IMR-90 (cell line): ENCODE data around the gene LPIN1. TPM values are rescaled to one million over a fixed set of nuclear protein-coding genes. Genes with fewer than 3 reads are reported as not detected.

Source experiments
- ATAC-seq: fragments of 200-7000 bp; cut with Tn5 transposase; 2 replicates; pipeline ENCODE4 v1.9.1; 2020; ENCODE audit warnings: low read depth, mild to moderate bottlenecking, moderate library complexity
- BruUV-seq: library from RNA; stranded (reverse); fragments of 400-500 nt; replicated peaks from 2 replicates; lab custom pipeline; 2021; lab: Mats Ljungman, UMichigan
- CTCF ChIA-PET: fragments of 300-600 bp; formaldehyde crosslinking; extraction: SDS; loops from one replicate; lab custom pipeline; 2021; ENCODE audit warnings: antibody characterized with exemption; lab: Yijun Ruan, JAX
- POLR2A ChIA-PET: fragments of 300-600 bp; sonication (Branson Sonifier 250); formaldehyde crosslinking; loops from one replicate; lab custom pipeline; 2022; ENCODE audit warnings: antibody characterized with exemption; ENCODE audit not compliant: unreplicated experiment; lab: Charles Lee
- DNase-seq: peaks from one replicate; pipeline ENCODE4 v3.0.0; 2013
- H2AFZ ChIP-seq: replicated peaks from 2 replicates; pipeline ENCODE3; 2013; ENCODE audit warnings: low read length, mild to moderate bottlenecking; ENCODE audit not compliant: poor library complexity
- H2AK5ac ChIP-seq: 2 replicates; pipeline ENCODE4 v1.6.1; 2013; ENCODE audit warnings: low read depth, low read length, inconsistent platforms
- H2AK9ac ChIP-seq: replicated peaks from 2 replicates; pipeline ENCODE3; 2013; ENCODE audit warnings: mild to moderate bottlenecking, low read depth, low read length, moderate library complexity; ENCODE audit not compliant: poor library complexity
- H2BK120ac ChIP-seq: 2 replicates; pipeline ENCODE4 v1.6.1; 2013; ENCODE audit warnings: low read depth, low read length, inconsistent platforms
- H2BK15ac ChIP-seq: 3 replicates; pipeline ENCODE4 v1.6.1; 2013; ENCODE audit warnings: low read depth, low read length, inconsistent platforms
- H2BK20ac ChIP-seq: 2 replicates; pipeline ENCODE4 v1.6.1; 2013; ENCODE audit warnings: low read depth, mild to moderate bottlenecking, inconsistent platforms, low read length, moderate library complexity
- H2BK5ac ChIP-seq: 2 replicates; pipeline ENCODE4 v1.6.1; 2013; ENCODE audit warnings: mild to moderate bottlenecking, low read depth, low read length, inconsistent platforms; ENCODE audit not compliant: poor library complexity, severe bottlenecking
- H3K14ac ChIP-seq: replicated peaks from 2 replicates; pipeline ENCODE4 v1.6.1; 2013; ENCODE audit warnings: low read depth, low read length, inconsistent platforms
- H3K18ac ChIP-seq: 2 replicates; pipeline ENCODE4 v1.6.1; 2013; ENCODE audit warnings: low read depth, low read length, control low read depth
- H3K23ac ChIP-seq: 2 replicates; pipeline ENCODE4 v1.6.1; 2013; ENCODE audit warnings: low read depth, low read length, inconsistent platforms
- H3K27ac ChIP-seq: 2 replicates; pipeline ENCODE4 v1.5.1; 2013; ENCODE audit warnings: mild to moderate bottlenecking, control low read depth, low read length; ENCODE audit not compliant: insufficient read depth
- H3K27me3 ChIP-seq: 2 replicates; pipeline ENCODE4 v1.6.1; 2013; ENCODE audit warnings: low read length; ENCODE audit not compliant: control insufficient read depth, insufficient read depth
- H3K36me3 ChIP-seq: 2 replicates; pipeline ENCODE4 v1.6.1; 2013; ENCODE audit warnings: low read length, mixed read lengths; ENCODE audit not compliant: control insufficient read depth, insufficient read depth
- H3K4ac ChIP-seq: 2 replicates; pipeline ENCODE4 v1.6.1; 2013; ENCODE audit warnings: low read depth, low read length, inconsistent platforms
- H3K4me1 ChIP-seq: 2 replicates; pipeline ENCODE4 v1.6.1; 2013; ENCODE audit warnings: low read length, mixed read lengths; ENCODE audit not compliant: control insufficient read depth, insufficient read depth
- H3K4me2 ChIP-seq: 2 replicates; pipeline ENCODE4 v1.6.1; 2013; ENCODE audit warnings: low read depth, mild to moderate bottlenecking, control low read depth, low read length, moderate library complexity
- H3K4me3 ChIP-seq: 2 replicates; pipeline ENCODE4 v1.5.1; 2013; ENCODE audit warnings: low read depth, mild to moderate bottlenecking, control low read depth, low read length, moderate library complexity; ENCODE audit not compliant: insufficient read depth
- H3K56ac ChIP-seq: 2 replicates; pipeline ENCODE4 v1.6.1; 2013; ENCODE audit warnings: low read length, inconsistent platforms; ENCODE audit not compliant: insufficient read depth; ENCODE audit errors: extremely low read depth
- H3K79me1 ChIP-seq, 2 experiments: 2 replicates each; pipeline ENCODE4 v1.6.1; 2013; ENCODE audit warnings: low read length in 2 of 2, inconsistent platforms in 1 of 2, low read depth in 1 of 2
- H3K9ac ChIP-seq: 2 replicates; pipeline ENCODE4 v1.6.1; 2013; ENCODE audit warnings: low read depth, low read length, control low read depth
- H3K9me1 ChIP-seq: 2 replicates; pipeline ENCODE4 v1.6.1; 2013; ENCODE audit warnings: low read length, inconsistent platforms; ENCODE audit not compliant: insufficient read depth
- H3K9me3 ChIP-seq: 2 replicates; pipeline ENCODE4 v1.6.1; 2013; ENCODE audit warnings: low read length; ENCODE audit not compliant: control insufficient read depth, insufficient read depth
- H4K20me1 ChIP-seq: 2 replicates; pipeline ENCODE4 v1.6.1; 2013; ENCODE audit warnings: low read length, inconsistent platforms; ENCODE audit not compliant: insufficient read depth
- H4K5ac ChIP-seq: 2 replicates; pipeline ENCODE4 v1.6.1; 2013; ENCODE audit warnings: mild to moderate bottlenecking, low read depth, low read length, control low read depth
- H4K8ac ChIP-seq, 2 experiments: 2 replicates each; pipeline ENCODE4 v1.6.1; 2013; ENCODE audit warnings: low read depth in 2 of 2, low read length in 2 of 2, control low read depth in 1 of 2, inconsistent platforms in 1 of 2
- H4K91ac ChIP-seq: 2 replicates; pipeline ENCODE4 v1.6.1; 2013; ENCODE audit warnings: low read depth, low read length, inconsistent platforms; ENCODE audit not compliant: insufficient read depth
- CEBPB ChIP-seq: IDR thresholded peaks from 2 replicates; pipeline ENCODE4 v1.6.1; 2012; ENCODE audit warnings: low read depth, low read length, improper control_type of control experiment
- CHD1 ChIP-seq: IDR thresholded peaks from 2 replicates; pipeline ENCODE4 v1.6.1; 2012; ENCODE audit warnings: low read depth, low read length, improper control_type of control experiment
- FOS ChIP-seq: fragments of 150-350 bp; IDR thresholded peaks from 2 replicates; pipeline ENCODE4 v1.6.1; 2016; ENCODE audit warnings: low read depth, low read length
- MAZ ChIP-seq: IDR thresholded peaks from 2 replicates; pipeline ENCODE4 v1.6.1; 2012; ENCODE audit warnings: low read depth, mild to moderate bottlenecking, low read length, improper control_type of control experiment, moderate library complexity, borderline replicate concordance
- NFE2L2 ChIP-seq: fragments of 150-350 bp; IDR thresholded peaks from 2 replicates; pipeline ENCODE4 v1.6.1; 2016; ENCODE audit warnings: low read depth, mild to moderate bottlenecking, low read length
- POLR2A ChIP-seq: IDR thresholded peaks from 2 replicates; pipeline ENCODE4 v1.6.1; 2012; ENCODE audit warnings: mild to moderate bottlenecking, low read depth, low read length
- SMC3 ChIP-seq: fragments of 150-350 bp; IDR thresholded peaks from 2 replicates; pipeline ENCODE4 v1.6.1; 2016; ENCODE audit warnings: low read depth, mild to moderate bottlenecking, antibody characterized with exemption, low read length, moderate library complexity
- WGBS, 2 experiments: methylation state at CpG; one replicate each; pipeline versions ENCODE4 v1.1.5 to v1.1.7; 2013; ENCODE audit warnings: missing lambda C conversion rate in 2 of 2; ENCODE audit not compliant: insufficient read length in 1 of 2; ENCODE audit errors: extremely low coverage in 2 of 2; 5-methylcytosine and 5-hydroxymethylcytosine counted together
- dilution Hi-C: fragments of 300-500 bp; cut with HindIII; formaldehyde crosslinking; loops from one replicate; pipeline ENCODE4 v1.14.3; 2018; ENCODE audit warnings: low sequenced_read_pairs; ENCODE audit not compliant: unreplicated experiment
- in situ Hi-C: fragments of 300-500 bp; cut with MboI; formaldehyde crosslinking; loops from 3 replicates; pipeline ENCODE4 v1.14.3; 2019; ENCODE audit warnings: low sequenced_read_pairs, inconsistent platforms, mixed read lengths
- intact Hi-C: fragments of 100-400 bp; cut with micrococcal nuclease; formaldehyde crosslinking; loops from 2 replicates; pipeline ENCODE4 v1.10.0; 2022
- polyA plus RNA-seq, 3 experiments: library from polyadenylated mRNA; depleted of rRNA; stranded (reverse); fragments of >200 nt; gene quantifications; 2 replicates each; pipeline ENCODE4 v1.2.3, GENCODE V29; 2012; ENCODE audit warnings: low replicate concordance in 1 of 3
- total RNA-seq: library from RNA; depleted of rRNA; stranded (reverse); fragments of >200 nt; gene quantifications from 2 replicates; pipeline ENCODE4 v1.2.3, GENCODE V29; 2012
- TF ChIP-seq, protein P1 (sequence below): fragments of 150-350 bp; IDR thresholded peaks from 2 replicates; pipeline ENCODE4 v1.6.1; 2017; ENCODE audit warnings: mild to moderate bottlenecking, antibody characterized with exemption, low read length, low read depth
- TF ChIP-seq, protein P2 (sequence below): conservative IDR thresholded peaks from 2 replicates; pipeline ENCODE4 v1.5.1; 2012; ENCODE audit warnings: mild to moderate bottlenecking, low read depth, low read length, improper control_type of control experiment

LPIN1 gene
- total and polyA plus RNA-seq, 2 of the 4 experiments (the other 2 are of a cell fraction), result 21.3 to 25.1 TPM

DNA sequence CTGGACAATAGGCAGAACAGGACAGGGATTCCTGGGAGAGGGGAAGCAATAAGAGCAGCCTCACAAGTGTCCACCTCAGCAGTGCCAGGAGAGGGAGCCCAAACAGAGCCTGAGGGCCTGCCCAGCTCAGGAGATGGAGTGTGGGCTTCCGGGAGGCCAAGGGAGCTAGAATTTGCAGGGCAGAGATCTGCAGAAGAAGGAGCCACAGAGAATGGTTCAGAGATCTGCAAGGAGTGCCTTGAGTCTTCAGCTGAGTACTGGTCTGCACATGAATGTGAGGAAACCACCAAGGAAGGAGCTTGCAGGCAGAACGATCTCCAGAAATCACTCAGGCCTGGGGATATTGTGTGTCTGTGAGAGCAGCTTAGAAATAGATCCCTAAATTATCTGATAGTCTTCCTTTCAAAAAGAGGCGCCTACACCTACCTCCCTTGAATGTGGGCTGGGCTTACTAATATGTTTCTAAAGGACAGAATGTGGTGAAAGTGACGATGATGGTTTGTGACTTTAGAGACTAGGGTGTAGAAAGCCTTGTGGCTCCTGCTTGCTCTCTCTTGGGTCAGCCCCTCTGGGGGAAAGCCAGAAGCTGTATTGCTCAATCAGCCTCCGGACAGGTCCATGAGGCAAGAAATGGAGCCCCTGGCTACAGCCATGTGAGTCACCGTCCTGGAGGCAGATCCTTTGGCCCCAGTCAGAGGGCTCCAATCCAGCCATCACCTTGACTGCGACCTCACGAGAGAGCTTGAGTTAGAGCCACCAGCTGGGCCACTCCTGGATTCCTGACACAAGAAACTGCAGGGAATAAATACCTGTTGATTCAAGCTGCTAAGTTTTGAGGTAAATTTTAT lies 7.6 kb upstream of the LPIN1 start (continued):
- TF ChIP-seq SMC3, result peak; percentile 52
- no peak for TF ChIP-seq POLR2A
- TF ChIP-seq CHD1, result no peak

DNA sequence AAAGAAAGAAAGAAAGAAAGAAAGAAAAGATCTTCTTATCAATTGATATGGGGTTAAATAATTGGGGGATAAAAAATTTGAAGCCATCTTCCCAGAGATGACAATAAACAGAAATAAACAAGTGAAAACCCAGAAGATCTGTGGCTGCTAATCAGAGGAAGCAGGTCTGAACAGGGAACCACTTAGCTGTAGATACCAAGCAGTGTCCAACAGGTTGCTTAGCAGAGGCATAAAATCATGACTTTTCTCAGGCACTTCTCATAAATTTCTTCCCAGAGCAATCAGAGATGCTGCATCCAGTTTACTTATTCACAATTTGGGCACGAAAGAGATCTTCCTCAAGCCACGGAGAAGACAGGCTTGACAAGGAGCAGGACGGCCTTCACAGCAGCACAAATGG lies 5.7 kb upstream of the LPIN1 start:
- in situ Hi-C loops (loop anchor here (5.0 kb wide), 1 partner anchor 43 kb away; no protein-coding TSS in a partner anchor), intact Hi-C loops (no loop called here), dilution Hi-C loops (no loop called here)
- H3K4ac ChIP-seq, result no peak overlapping the region
- no peak overlapping the region for H3K56ac ChIP-seq
- no peak overlapping the region for H4K91ac ChIP-seq
- no peak overlapping the region for H2BK5ac ChIP-seq
- POLR2A ChIA-PET, result no interaction called here
- ATAC-seq, result no peak
- H4K8ac ChIP-seq, result no peak overlapping the region
- no peak overlapping the region for H2BK20ac ChIP-seq
- no peak overlapping the region for H3K4me2 ChIP-seq
- no peak overlapping the region for H2AK5ac ChIP-seq
- H3K18ac ChIP-seq, result no peak overlapping the region
- H3K36me3 ChIP-seq, result no peaks in the 10 kb centered on the region
- H3K79me1 ChIP-seq, result no peaks in the 10 kb centered on the region
- no peak overlapping the region for H2AK9ac ChIP-seq
- H2BK15ac ChIP-seq, result no peak overlapping the region
- H3K9me3 ChIP-seq, result no peaks in the 10 kb centered on the region
- peak overlapping the region; percentile 17 for H2AFZ ChIP-seq
- H3K9ac ChIP-seq, result no peak overlapping the region
- H3K27me3 ChIP-seq, result peaks cover 6% of the 10 kb centered on the region
- H3K27ac ChIP-seq, result no peak overlapping the region
- H2BK120ac ChIP-seq, result no peak overlapping the region
- CTCF ChIA-PET, result no interaction called here
- no peak overlapping the region for H3K4me3 ChIP-seq
- no peak overlapping the region for H4K5ac ChIP-seq
- no peaks in the 10 kb centered on the region for H4K20me1 ChIP-seq
- WGBS, 2 experiments, result 80% methylated on average over 1 of the region's 3 CpGs; no CpG with 5 or more reads in 1 of the 2 experiments
- TF ChIP-seq SMC3 (no peak), NFE2L2 (no peak), FOS (no peak), POLR2A (no peak), MAZ (no peak), CEBPB (no peak), CHD1 (no peak)
- TF ChIP-seq, protein P1, sequence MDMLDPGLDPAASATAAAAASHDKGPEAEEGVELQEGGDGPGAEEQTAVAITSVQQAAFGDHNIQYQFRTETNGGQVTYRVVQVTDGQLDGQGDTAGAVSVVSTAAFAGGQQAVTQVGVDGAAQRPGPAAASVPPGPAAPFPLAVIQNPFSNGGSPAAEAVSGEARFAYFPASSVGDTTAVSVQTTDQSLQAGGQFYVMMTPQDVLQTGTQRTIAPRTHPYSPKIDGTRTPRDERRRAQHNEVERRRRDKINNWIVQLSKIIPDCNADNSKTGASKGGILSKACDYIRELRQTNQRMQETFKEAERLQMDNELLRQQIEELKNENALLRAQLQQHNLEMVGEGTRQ, result no peak
- TF ChIP-seq, protein P2, sequence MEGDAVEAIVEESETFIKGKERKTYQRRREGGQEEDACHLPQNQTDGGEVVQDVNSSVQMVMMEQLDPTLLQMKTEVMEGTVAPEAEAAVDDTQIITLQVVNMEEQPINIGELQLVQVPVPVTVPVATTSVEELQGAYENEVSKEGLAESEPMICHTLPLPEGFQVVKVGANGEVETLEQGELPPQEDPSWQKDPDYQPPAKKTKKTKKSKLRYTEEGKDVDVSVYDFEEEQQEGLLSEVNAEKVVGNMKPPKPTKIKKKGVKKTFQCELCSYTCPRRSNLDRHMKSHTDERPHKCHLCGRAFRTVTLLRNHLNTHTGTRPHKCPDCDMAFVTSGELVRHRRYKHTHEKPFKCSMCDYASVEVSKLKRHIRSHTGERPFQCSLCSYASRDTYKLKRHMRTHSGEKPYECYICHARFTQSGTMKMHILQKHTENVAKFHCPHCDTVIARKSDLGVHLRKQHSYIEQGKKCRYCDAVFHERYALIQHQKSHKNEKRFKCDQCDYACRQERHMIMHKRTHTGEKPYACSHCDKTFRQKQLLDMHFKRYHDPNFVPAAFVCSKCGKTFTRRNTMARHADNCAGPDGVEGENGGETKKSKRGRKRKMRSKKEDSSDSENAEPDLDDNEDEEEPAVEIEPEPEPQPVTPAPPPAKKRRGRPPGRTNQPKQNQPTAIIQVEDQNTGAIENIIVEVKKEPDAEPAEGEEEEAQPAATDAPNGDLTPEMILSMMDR, result no peak
- DNase-seq, result no peak
- H3K4me1 ChIP-seq, result peaks cover 8% of the 10 kb centered on the region
- BruUV-seq, result no TSS peak
- H3K23ac ChIP-seq, result no peak overlapping the region
- peaks cover 5% of the 10 kb centered on the region for H3K9me1 ChIP-seq
- H3K14ac ChIP-seq, result no peak overlapping the region
